Activated CD4-positive, alpha-beta T cell treated with anti-CD3 and anti-CD28 coated beads, Interleukin-2, amount 10 ng/mL, durations not matched to agents 24 days and 14 days (primary cell): ENCODE measurements around the gene GRIN2D. TPM values are rescaled to one million over a fixed set of nuclear protein-coding genes. Genes with fewer than 3 reads are reported as not detected.
A peak's percentile ranks its signal among the peaks of the same experiment; 100 is the strongest.

Experiments used
- DNase-seq: peaks from one replicate; pipeline ENCODE4 v3.0.0; 2022
- H3K27ac Mint-ChIP-seq: one replicate; pipeline ENCODE4 v1.8.0; 2022; ENCODE audit warnings: mild to moderate bottlenecking, mixed read lengths
- H3K27me3 Mint-ChIP-seq: one replicate; pipeline ENCODE4 v1.8.0; 2022; ENCODE audit warnings: mixed read lengths
- H3K36me3 Mint-ChIP-seq: one replicate; pipeline ENCODE4 v1.8.0; 2022; ENCODE audit warnings: low read depth, mild to moderate bottlenecking, mixed read lengths
- H3K4me1 Mint-ChIP-seq: one replicate; pipeline ENCODE4 v1.8.0; 2021; ENCODE audit warnings: mixed read lengths
- H3K4me3 Mint-ChIP-seq: one replicate; pipeline ENCODE4 v1.8.0; 2022; ENCODE audit warnings: mild to moderate bottlenecking, moderate library complexity, mixed read lengths
- H3K9me3 Mint-ChIP-seq: one replicate; pipeline ENCODE4 v1.8.0; 2021; ENCODE audit warnings: mixed read lengths
- intact Hi-C: fragments of 100-400 bp; cut with micrococcal nuclease; formaldehyde crosslinking; loops from one replicate; pipeline ENCODE4 v1.15.1; 2023
- total RNA-seq: library from RNA; stranded (reverse); gene quantifications from 2 replicates; pipeline ENCODE4 v1.2.3, GENCODE V29; 2022

GRIN2D gene
- 0.16 and 0.26 TPM in 2 replicates for total RNA-seq

DNA sequence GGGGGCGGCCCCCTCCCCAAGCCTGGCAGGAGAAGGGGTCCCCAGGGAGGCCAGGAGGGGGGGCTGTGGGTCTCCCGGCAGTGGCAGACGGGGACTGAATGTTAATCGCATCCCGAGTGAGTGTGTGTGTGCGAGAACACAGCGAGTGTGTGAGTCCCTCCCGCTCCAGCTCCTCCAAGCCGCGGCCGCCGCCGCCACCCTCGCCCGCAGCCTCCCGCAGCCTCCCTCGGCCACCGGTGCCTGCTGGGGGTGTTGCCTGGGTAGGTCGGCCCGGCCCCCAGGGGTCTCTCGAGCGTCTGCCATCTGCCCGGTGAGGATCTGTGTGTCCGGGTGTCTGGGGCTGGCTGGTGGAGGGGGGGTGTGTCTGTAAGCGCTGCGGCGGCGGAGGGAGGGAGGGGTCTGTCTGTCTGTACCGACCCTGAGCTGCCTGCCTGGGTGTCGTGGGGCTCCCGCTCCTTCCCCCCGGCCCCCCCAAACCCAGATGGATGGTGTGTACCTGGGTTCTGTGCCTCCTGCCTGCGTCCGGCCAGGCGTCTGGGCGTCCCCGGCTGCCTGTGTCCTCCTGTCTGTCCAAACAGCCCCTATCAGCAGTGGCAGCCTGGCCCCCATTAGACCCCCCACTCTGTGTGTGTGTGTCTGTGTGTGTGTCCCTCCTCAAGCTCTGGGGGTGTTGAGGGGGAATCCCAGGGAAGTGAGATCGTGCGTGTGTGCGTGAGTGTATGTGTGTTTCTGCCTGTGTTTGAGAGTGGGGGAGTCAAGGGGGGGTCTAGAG lies at the start of gene GRIN2D:
Gene GRIN2D, plus strand, starts transcription at position 110 of the 772 bp plus-strand sequence. CDS start 4,725 bp downstream, outside the sequence.
- Mint-ChIP-seq H3K4me3 (peak within 1 kb of the TSS; percentile 49), H3K27me3 (peaks cover 47% of the 10 kb centered on the region), H3K9me3 (no peaks in the 10 kb centered on the region), H3K27ac (no peak within 1 kb of the TSS), H3K36me3 (peaks cover 9% of the 10 kb centered on the region), H3K4me1 (peaks cover 27% of the 10 kb centered on the region)
- intact Hi-C loops = loop anchor here (5.0 kb wide), 1 partner anchor 99 kb away; no protein-coding TSS in a partner anchor
- DNase-seq = peak; percentile 74

DNA sequence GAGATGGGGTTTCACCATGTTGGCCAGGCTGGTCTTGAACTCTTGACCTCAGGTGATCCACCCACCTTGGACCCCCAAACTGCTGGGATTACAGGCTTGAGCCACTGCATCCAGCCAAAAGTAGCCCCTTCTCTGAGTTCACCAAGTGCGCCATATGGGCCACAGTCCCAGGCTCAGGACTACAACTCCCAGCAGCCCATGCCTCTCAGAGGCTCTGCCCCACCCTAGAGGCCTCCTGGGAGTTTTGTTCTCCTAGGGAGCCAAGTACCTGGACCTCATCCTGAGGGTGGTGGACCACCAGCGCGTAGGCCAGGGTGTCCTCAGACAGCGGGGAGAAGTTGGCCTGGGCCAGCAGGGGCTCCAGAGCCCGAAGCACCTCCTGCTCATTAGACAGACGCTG lies 48.6 kb upstream of the GRIN2D start:
- intact Hi-C loops = no loop called here
- no peaks in the 10 kb centered on the region for H3K27me3 Mint-ChIP-seq
- no peak overlapping the region for H3K4me3 Mint-ChIP-seq
- H3K27ac Mint-ChIP-seq = no peak overlapping the region
- no peak for DNase-seq
- peaks cover 3% of the 10 kb centered on the region for H3K36me3 Mint-ChIP-seq
- H3K9me3 Mint-ChIP-seq = no peaks in the 10 kb centered on the region
- H3K4me1 Mint-ChIP-seq = no peaks in the 10 kb centered on the region

DNA sequence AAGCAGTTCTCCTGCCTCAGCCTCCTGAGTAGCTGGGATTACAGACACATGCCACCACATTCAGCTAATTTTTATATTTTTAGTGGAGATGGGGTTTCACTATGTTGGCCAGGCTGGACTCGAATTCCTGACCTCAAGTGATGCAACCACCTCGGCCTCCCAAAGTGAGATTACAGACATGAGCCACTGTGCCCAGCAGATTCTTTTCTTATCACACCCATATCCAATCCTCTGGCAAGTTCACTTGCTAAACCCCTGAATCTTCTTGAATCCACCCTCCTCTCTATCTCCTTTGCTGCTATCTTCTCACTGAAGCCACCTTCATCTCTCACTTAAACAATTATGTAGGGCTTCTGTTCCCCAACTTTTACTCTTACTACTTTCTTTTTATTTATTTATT lies 47.3 kb upstream of the GRIN2D start:
- no peaks in the 10 kb centered on the region for H3K27me3 Mint-ChIP-seq
- peak overlapping the region; percentile 32 for H3K27ac Mint-ChIP-seq
- H3K4me1 Mint-ChIP-seq = peaks cover 2% of the 10 kb centered on the region

DNA sequence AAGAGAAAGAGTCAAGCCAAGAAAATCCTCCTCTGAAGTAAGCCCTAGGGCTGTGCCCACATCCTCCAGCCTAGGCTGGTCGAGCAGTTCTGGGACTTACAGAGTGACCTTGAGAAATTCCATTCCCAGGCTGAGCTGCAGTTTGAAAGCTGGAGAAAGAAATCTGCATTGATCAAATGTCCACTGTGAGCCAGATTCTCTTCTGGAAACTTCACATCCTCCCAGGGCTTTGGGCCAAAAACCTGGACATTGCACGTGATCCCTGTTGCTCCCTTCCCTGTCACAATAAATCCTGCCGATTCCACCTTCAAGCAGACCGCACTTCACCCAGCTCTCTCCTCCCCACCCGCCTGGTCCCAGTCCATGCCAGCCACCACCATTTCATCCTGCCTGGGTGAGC lies 45.4 kb upstream of the GRIN2D start:
- peaks cover 4% of the 10 kb centered on the region for H3K36me3 Mint-ChIP-seq
- DNase-seq = no peak
- no peaks in the 10 kb centered on the region for H3K27me3 Mint-ChIP-seq
- no peak overlapping the region for H3K4me3 Mint-ChIP-seq
- intact Hi-C loops = no loop called here
- H3K9me3 Mint-ChIP-seq = no peaks in the 10 kb centered on the region
- H3K4me1 Mint-ChIP-seq = peaks cover 6% of the 10 kb centered on the region
- no peak overlapping the region for H3K27ac Mint-ChIP-seq

More for the DNA sequence above, 47.3 kb upstream of the GRIN2D start:
- no peak for DNase-seq
- H3K36me3 Mint-ChIP-seq = peaks cover 5% of the 10 kb centered on the region
- no peak overlapping the region for H3K4me3 Mint-ChIP-seq
- intact Hi-C loops = no loop called here
- no peaks in the 10 kb centered on the region for H3K9me3 Mint-ChIP-seq

DNA sequence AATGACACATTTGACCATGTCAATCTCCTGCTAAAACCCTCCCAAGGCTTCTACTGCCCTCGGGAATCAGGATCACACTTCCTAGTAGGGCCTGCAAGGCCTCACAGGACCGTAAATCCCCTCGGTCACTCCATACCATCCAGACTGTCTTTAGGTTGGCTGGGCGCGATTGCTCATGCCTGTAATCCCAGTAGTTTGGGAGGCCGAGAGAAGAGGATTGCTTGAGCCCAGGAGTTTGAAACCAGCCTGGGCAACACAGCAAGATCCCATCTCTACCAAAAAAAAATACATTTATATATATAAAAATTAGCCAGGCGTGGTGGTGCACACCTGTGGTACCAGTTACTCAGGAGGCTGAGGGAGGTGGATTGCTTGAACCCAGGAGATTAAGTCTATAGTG lies 44.7 kb upstream of the GRIN2D start:
- no peaks in the 10 kb centered on the region for H3K9me3 Mint-ChIP-seq
- no peak overlapping the region for H3K4me3 Mint-ChIP-seq
- H3K4me1 Mint-ChIP-seq = peaks cover 8% of the 10 kb centered on the region
- no peaks in the 10 kb centered on the region for H3K27me3 Mint-ChIP-seq
- no peak overlapping the region for H3K27ac Mint-ChIP-seq
- no peak for DNase-seq
- H3K36me3 Mint-ChIP-seq = peaks cover 4% of the 10 kb centered on the region
- intact Hi-C loops = no loop called here

DNA sequence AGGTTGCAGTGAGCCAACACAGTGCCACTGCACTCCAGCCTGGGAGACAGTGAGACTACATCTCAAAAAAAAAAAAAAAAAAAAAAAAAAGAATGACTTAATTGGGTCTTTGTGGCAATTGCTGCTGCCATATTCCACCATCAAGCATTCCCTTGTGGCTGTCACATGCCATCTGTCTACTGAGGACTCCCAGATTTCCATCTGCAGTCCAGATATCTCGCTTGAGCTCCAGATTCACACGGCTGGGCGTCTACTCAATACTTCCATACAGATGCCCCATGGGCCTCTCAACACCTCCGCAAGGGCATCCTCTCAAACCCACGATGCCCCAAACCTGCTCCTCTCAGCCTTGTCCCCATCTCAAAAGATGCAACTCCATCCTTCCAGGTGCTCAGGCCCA lies 42.6 kb upstream of the GRIN2D start:
- Mint-ChIP-seq H3K36me3 (peaks cover 4% of the 10 kb centered on the region), H3K9me3 (no peaks in the 10 kb centered on the region), H3K4me1 (peaks cover 8% of the 10 kb centered on the region), H3K4me3 (no peak overlapping the region), H3K27me3 (no peaks in the 10 kb centered on the region), H3K27ac (peak overlapping the region; percentile 8)
- DNase-seq = no peak
- intact Hi-C loops = no loop called here

DNA sequence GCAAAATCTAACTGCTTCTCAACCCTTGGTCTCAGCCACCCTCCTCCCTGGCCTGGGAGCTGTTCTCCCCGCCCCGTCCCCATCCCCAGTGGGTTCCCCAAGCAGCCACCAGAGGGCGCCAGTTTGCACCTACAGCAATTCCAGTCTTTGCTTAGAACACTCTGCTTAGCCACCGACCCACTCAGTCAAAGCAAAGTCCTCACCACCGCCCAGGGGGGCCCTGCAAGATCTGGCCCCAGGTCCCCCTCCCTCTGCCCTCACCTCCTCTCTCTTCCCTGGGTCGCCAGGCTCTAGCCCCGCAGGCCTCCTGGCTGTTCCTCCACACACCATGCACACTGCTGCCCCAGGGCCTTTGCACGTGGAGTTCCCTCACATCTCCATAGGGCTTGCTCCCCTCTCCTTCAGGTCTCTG lies 42.1 kb upstream of the GRIN2D start:
- peaks cover 8% of the 10 kb centered on the region for H3K4me1 Mint-ChIP-seq
- peak; percentile 93 for DNase-seq
- H3K36me3 Mint-ChIP-seq = peaks cover 4% of the 10 kb centered on the region
- H3K27ac Mint-ChIP-seq = peak overlapping the region; percentile 8
- intact Hi-C loops = no loop called here
- H3K27me3 Mint-ChIP-seq = no peaks in the 10 kb centered on the region
- no peak overlapping the region for H3K4me3 Mint-ChIP-seq
- no peaks in the 10 kb centered on the region for H3K9me3 Mint-ChIP-seq

DNA sequence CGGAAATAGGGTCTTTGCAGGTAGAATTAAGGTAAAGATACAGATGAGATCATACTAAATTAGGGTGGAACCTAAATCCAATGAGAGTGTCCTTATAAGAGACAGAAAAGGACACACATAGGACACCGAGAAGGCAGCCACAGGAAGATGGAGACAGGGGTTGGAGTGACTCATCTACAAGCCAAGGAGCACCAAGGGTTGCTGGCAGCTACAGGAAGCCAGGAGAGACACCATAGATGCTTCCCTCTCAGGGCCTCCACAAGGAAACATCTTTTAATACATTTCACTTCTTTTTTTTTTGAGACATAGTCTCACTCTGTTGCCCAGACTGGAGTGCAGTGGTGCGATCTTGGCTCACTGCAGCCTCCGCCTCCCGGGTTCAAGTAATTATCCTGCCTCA lies 39.8 kb upstream of the GRIN2D start:
- H3K4me3 Mint-ChIP-seq = no peak overlapping the region
- peaks cover 8% of the 10 kb centered on the region for H3K4me1 Mint-ChIP-seq
- H3K9me3 Mint-ChIP-seq = no peaks in the 10 kb centered on the region
- DNase-seq = no peak
- H3K27ac Mint-ChIP-seq = no peak overlapping the region
- intact Hi-C loops = no loop called here
- no peaks in the 10 kb centered on the region for H3K27me3 Mint-ChIP-seq
- peaks cover 5% of the 10 kb centered on the region for H3K36me3 Mint-ChIP-seq

DNA sequence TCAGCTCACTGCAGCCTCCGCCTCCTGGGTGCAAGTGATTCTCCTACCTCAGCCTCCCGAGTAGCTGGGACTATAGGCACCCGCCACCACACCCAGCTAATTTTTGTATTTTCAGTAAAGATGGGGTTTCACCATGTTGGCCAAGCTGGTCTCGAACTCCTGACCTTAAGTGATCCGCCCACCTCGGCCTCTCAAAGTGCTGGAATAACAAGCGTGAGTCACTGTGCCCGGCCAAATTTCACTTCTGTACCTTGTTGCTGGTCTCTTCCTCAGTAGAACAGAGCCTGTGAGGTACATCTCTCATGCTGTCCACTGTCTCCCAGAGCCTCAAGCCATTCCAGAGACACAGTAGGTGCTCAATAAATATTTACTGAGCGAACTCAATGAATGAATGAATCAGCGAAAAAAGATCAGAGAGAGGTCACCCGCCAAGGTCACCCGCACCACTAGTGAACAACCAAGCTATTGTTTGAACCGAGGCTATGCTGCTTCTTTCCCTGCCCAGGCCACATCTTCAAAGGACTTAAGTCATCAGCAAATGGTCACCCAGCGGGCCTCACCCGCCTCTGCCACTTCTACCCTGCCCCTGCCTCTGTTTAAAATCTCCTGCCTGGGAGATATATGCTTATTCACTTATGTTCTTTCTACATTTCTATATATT lies 39.0 kb upstream of the GRIN2D start:
- intact Hi-C loops = no loop called here
- DNase-seq = no peak
- H3K27ac Mint-ChIP-seq = no peak overlapping the region
- no peak overlapping the region for H3K4me3 Mint-ChIP-seq
- H3K4me1 Mint-ChIP-seq = peaks cover 8% of the 10 kb centered on the region
- H3K27me3 Mint-ChIP-seq = no peaks in the 10 kb centered on the region
- peaks cover 5% of the 10 kb centered on the region for H3K36me3 Mint-ChIP-seq
- H3K9me3 Mint-ChIP-seq = no peaks in the 10 kb centered on the region

DNA sequence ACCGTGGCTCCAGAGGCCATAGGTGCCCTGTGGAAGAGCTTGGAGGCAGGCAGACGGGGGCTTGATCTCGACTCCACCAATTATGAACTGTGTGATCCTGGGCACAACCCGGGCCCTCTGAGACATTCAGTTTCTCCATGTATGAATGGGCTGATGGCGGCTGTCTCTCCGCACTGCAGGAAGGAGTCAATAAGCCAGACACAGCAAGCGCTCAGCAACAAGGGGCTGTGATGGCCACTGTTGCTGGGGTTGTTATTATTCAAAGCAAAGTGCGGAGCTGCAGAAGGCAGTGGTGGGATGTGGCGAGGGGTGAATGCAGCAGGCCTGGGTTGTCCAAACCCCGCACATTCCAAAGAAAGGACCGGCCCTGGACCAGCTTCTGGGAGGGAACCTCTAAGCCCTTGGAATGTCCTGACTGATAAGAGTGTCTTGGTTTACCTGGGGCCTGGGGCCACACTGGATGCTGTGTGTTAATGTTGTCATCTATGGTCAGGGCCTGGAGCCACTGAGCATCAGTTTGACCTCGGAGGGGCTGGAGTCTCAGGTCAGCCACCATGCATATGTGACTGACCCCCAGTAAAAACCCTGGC lies 38.0 kb upstream of the GRIN2D start:
- H3K9me3 Mint-ChIP-seq = no peaks in the 10 kb centered on the region
- no peak for DNase-seq
- H3K4me1 Mint-ChIP-seq = peaks cover 8% of the 10 kb centered on the region
- no peak overlapping the region for H3K27ac Mint-ChIP-seq
- no peaks in the 10 kb centered on the region for H3K27me3 Mint-ChIP-seq
- intact Hi-C loops = no loop called here
- no peak overlapping the region for H3K4me3 Mint-ChIP-seq
- H3K36me3 Mint-ChIP-seq = peaks cover 7% of the 10 kb centered on the region

DNA sequence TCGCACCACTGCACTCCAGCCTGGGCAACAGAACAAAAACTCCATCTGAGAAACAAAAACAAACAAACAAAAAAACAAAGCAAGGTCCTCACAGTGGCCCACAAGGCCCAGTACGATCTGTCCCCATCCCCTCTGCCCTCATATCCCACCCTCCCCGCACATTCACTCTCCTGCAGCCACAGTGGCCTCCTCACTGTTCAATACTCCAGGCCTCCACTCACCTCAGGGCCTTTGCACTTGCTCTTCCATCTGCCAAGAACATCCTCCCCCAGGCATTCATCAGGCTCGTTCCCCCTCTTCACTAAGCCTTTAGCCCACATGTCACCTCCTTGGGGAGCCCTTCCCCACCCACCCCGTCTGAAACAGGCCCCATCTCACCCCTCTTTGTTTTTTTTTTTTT lies 34.3 kb upstream of the GRIN2D start:
- peaks cover 4% of the 10 kb centered on the region for H3K27me3 Mint-ChIP-seq
- H3K27ac Mint-ChIP-seq = no peak overlapping the region
- H3K4me3 Mint-ChIP-seq = no peak overlapping the region
- peaks cover 8% of the 10 kb centered on the region for H3K36me3 Mint-ChIP-seq
- no peak for DNase-seq
- H3K9me3 Mint-ChIP-seq = peaks cover 4% of the 10 kb centered on the region
- peaks cover 9% of the 10 kb centered on the region for H3K4me1 Mint-ChIP-seq
- intact Hi-C loops = no loop called here

DNA sequence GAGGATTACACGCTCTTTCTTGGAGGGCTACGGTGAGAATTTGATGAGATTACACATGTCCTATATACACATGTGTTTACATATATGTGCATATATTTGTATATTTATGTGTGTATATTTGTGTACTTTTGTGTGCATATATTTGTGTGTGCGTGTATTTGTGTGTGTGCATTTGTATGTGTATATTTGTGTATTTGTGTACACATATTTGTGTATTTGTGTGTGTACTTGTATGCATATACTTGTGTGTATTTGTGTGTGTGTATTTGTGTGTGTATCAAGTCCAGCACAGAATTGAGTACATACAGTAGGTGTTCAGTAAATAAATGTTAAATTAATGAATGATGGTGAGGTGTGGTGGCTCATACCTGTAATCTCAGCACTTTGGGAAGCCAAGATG lies 31.6 kb upstream of the GRIN2D start:
- H3K36me3 Mint-ChIP-seq = peaks cover 8% of the 10 kb centered on the region
- no peak for DNase-seq
- H3K27me3 Mint-ChIP-seq = peaks cover 4% of the 10 kb centered on the region
- H3K4me1 Mint-ChIP-seq = peaks cover 16% of the 10 kb centered on the region
- no peak overlapping the region for H3K4me3 Mint-ChIP-seq
- no peak overlapping the region for H3K27ac Mint-ChIP-seq
- peaks cover 4% of the 10 kb centered on the region for H3K9me3 Mint-ChIP-seq
- intact Hi-C loops = loop anchor here (2.0 to 5.0 kb wide), 3 partner anchors 29 to 150 kb away; partner anchors contain the start of genes KDELR1 and LMTK3

DNA sequence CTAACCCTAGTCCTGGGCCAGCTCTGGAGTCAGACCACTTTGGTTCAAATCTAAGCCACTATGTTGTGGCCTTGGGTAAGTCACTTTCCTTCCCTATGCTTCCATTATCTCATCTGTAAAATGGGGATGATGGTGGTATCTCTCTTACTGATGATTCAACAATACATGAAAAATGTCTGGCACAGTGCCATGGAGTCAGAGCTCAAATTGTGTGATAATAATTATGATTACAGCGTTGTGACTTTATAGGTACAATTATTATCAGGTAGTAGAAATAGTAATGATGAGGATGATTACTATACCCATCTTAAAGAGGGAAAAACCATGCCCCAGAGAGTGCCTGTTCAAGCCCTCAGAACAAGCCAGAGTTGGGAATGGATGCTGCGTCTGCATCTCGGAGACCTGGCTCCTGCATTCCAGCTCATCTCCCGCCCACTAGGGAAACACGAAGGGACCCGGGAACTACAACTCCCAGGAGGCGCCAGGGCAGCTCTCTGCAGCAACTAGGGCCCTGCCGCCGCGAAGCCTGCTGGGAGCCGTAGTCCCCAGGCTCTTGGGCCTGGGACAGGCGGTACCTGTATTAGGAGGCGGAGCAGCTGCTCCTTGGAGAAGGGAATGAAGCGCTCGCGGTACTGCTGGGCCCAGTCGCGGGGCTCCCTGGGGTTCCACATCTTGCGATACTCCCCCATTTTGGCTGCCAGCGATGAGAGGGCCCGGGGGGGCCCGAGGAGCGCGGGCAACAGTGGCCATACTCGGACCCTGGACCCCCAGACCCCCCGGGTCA lies 30.6 kb upstream of the GRIN2D start:
- peaks cover 6% of the 10 kb centered on the region for H3K36me3 Mint-ChIP-seq
- intact Hi-C loops = loop anchor here (1.0 to 5.0 kb wide), 5 partner anchors 28 to 149 kb away; partner anchors contain the start of genes GRWD1, KDELR1 and LMTK3
- H3K9me3 Mint-ChIP-seq = peaks cover 4% of the 10 kb centered on the region
- DNase-seq = peak; percentile 97
- H3K4me3 Mint-ChIP-seq = peak overlapping the region; percentile 87
- peaks cover 4% of the 10 kb centered on the region for H3K27me3 Mint-ChIP-seq
- H3K27ac Mint-ChIP-seq = peak overlapping the region; percentile 97
- peaks cover 16% of the 10 kb centered on the region for H3K4me1 Mint-ChIP-seq
